Psoas muscle (tissue), 8 donors: Measurements from ENCODE around the gene PCDHGA8. TPM values are rescaled to one million over a fixed set of nuclear protein-coding genes. Genes with fewer than 3 reads are reported as not detected.

Source experiments
- ATAC-seq, 4 donors: fragments of 200-7000 bp; cut with Tn5 transposase; one replicate each; pipeline ENCODE4 v1.9.1; 2020; ENCODE audit warnings: moderate library complexity in 3 of 4, mild to moderate bottlenecking in 2 of 4
- DNase-seq, 2 donors: peaks; one replicate each; pipeline ENCODE4 v3.0.0-alpha.2; 2020
- H3K27ac ChIP-seq: fragments of 200-600 bp; one replicate; pipeline ENCODE4 v1.8.0; 2022
- H3K27me3 ChIP-seq, 3 donors: fragments of 200-600 bp in 1 of 3; one replicate each; pipeline versions ENCODE4 v1.6.1 to v1.8.0; 2013 to 2022; ENCODE audit warnings: low read length in 2 of 3, mild to moderate bottlenecking in 2 of 3, moderate library complexity in 1 of 3; ENCODE audit not compliant: insufficient read depth in 3 of 3
- H3K36me3 ChIP-seq, 2 donors: fragments of 200-600 bp in 1 of 2; one replicate each; pipeline versions ENCODE4 v1.6.1 to v1.8.0; 2013 to 2022; ENCODE audit warnings: low read depth in 1 of 2, mild to moderate bottlenecking in 1 of 2, moderate library complexity in 1 of 2; ENCODE audit not compliant: insufficient read depth in 1 of 2
- H3K4me1 ChIP-seq: fragments of 200-600 bp; one replicate; pipeline ENCODE4 v1.8.0; 2022
- H3K4me3 ChIP-seq: fragments of 200-600 bp; one replicate; pipeline ENCODE4 v1.8.0; 2022; ENCODE audit warnings: mild to moderate bottlenecking
- H3K9me3 ChIP-seq: fragments of 200-600 bp; one replicate; pipeline ENCODE4 v1.8.0; 2022
- WGBS, 3 donors: extraction: QIAGEN DNeasy Blood & Tissue Kit; methylation state at CpG; one replicate each; pipeline versions ENCODE4 v1.1.6 to v1.1.7; 2013; 5-methylcytosine and 5-hydroxymethylcytosine counted together
- intact Hi-C, 2 donors: fragments of 100-400 bp; cut with DNase I; formaldehyde crosslinking; loops; one replicate each; pipeline versions ENCODE4 v1.11.0 to v1.14.2; 2022
- polyA plus RNA-seq, 3 donors: library from polyadenylated mRNA; stranded (reverse); fragments of 200-250 nt; gene quantifications; one replicate each; pipeline ENCODE4 v1.2.3, GENCODE V29; 2013
- total RNA-seq, 4 donors: library from RNA; stranded (reverse); fragmentation: NEBNext Ultra II Directional in 2 of 4; extraction: Animal tissue kit (Norgen Biotek cat#: 25700) in 2 of 4; gene quantifications; one replicate each; pipeline versions ENCODE4 v1.2.1 to v1.2.4, GENCODE V29; 2021 to 2023
- TF ChIP-seq, protein P1 (sequence below): fragments of 200-600 bp; IDR thresholded peaks from one replicate; pipeline ENCODE4 v1.8.0; 2022; ENCODE audit warnings: antibody characterized with exemption
- donor health status: healthy with polysubstance abuse.
- donor health status: DM: no; HTN: no; CAD: no; lungs with moderate emphysema.
- donor health status: Bipolar disorder and iron deficiency.
- donor health status: healthy.
- donor health status: DM: yes; HTN: yes; CAD: no.
- donor health status: DM: no; HTN: no; CAD: no.
- donor health status: DM: no; HTN: no; CAD: no.
- donor health status: DM: yes; HTN: yes; CAD: no.

Gene PCDHGA8
- total and polyA plus RNA-seq, 7 donors: 0.04 to 1.6 (median 0.82) TPM

GRCh38 chr5:141434006-141434405, 41.6 kb downstream of the PCDHGA8 start:
- peaks cover 4% of the 10 kb centered on the region for H3K9me3 ChIP-seq
- 78 to 84% (median 83%) methylated on average over 2 of the region's 2 CpGs for WGBS, 3 donors
- ATAC-seq (no peak), DNase-seq (no peak)
- intact Hi-C loops: loop anchor here (5.0 kb wide), 3 partner anchors 43 to 123 kb away; partner anchors contain the start of gene PCDHGC3 (in 1 of the 2)
- peaks cover 0 to 5% (median 3%) of the 10 kb centered on the region in 3 donors for H3K27me3 ChIP-seq
- no peak overlapping the region for H3K4me3 ChIP-seq
- H3K27ac ChIP-seq: no peak overlapping the region
- TF ChIP-seq, protein P1, sequence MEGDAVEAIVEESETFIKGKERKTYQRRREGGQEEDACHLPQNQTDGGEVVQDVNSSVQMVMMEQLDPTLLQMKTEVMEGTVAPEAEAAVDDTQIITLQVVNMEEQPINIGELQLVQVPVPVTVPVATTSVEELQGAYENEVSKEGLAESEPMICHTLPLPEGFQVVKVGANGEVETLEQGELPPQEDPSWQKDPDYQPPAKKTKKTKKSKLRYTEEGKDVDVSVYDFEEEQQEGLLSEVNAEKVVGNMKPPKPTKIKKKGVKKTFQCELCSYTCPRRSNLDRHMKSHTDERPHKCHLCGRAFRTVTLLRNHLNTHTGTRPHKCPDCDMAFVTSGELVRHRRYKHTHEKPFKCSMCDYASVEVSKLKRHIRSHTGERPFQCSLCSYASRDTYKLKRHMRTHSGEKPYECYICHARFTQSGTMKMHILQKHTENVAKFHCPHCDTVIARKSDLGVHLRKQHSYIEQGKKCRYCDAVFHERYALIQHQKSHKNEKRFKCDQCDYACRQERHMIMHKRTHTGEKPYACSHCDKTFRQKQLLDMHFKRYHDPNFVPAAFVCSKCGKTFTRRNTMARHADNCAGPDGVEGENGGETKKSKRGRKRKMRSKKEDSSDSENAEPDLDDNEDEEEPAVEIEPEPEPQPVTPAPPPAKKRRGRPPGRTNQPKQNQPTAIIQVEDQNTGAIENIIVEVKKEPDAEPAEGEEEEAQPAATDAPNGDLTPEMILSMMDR: no peak
- no peaks in the 10 kb centered on the region for H3K36me3 ChIP-seq
- no peaks in the 10 kb centered on the region for H3K4me1 ChIP-seq

DNA sequence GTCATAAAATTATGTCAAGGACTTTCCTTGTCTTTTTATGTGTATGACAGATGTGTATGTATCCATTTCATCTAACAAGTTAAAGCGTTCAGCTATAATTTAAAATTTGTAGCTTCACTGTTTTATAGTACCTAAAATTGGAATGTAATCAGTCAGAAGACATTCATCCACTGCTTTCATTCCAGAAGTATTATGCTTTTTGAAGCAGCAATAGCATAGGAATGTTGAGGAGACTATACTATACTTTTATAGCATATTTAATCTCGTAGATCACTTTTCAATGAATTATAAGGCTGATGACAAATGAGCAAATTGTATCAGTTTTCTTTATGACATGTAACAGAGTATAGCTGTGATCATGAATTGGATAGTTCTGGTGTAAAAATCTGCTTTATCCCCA, 44.8 kb downstream of the PCDHGA8 start:
- H3K4me1 ChIP-seq: no peaks in the 10 kb centered on the region
- peaks cover 0 to 5% (median 1%) of the 10 kb centered on the region in 3 donors for H3K27me3 ChIP-seq
- no peak overlapping the region for H3K4me3 ChIP-seq
- intact Hi-C loops: no loop called here
- H3K9me3 ChIP-seq: peaks cover 1% of the 10 kb centered on the region
- H3K36me3 ChIP-seq: no peaks in the 10 kb centered on the region
- TF ChIP-seq, protein P1: no peak
- ATAC-seq (no peak), DNase-seq (no peak)
- no peak overlapping the region for H3K27ac ChIP-seq
- WGBS, 3 donors: 87 to 96% (median 95%) methylated on average over 2 of the region's 2 CpGs

GRCh38 chr5:141439411-141440141, 47.1 kb downstream of the PCDHGA8 start:
- H3K9me3 ChIP-seq: no peaks in the 10 kb centered on the region
- ATAC-seq (peak in 2 of 4 donors; percentile 35), DNase-seq (no peak)
- no peaks in the 10 kb centered on the region for H3K4me1 ChIP-seq
- H3K27ac ChIP-seq: no peak overlapping the region
- H3K36me3 ChIP-seq: no peaks in the 10 kb centered on the region
- no peak overlapping the region for H3K4me3 ChIP-seq
- TF ChIP-seq, protein P1: no peak
- WGBS, 3 donors: 60 to 74% (median 67%) methylated on average over 10 of the region's 10 CpGs
- no peaks in the 10 kb centered on the region for H3K27me3 ChIP-seq
- intact Hi-C loops: no loop called here

DNA sequence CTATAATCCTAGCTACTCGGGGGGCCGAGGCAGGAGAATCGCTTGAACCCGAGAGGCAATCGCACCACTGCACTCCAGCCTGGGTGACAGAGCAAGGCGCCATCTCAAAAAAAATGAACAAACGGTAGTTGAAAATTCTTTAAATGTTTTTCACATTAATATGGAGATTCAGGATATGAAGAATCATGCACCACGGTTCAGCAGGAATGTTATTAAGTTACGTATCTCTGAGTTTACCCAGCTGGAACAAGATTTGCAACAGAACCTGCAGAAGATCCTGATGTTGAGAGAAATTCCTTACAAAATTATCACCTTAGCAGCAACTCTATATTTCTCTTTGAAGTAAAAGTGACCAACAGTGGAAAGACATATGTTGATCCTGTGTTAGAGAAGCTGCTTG, 47.9 kb downstream of the PCDHGA8 start:
- 94 to 96% (median 95%) methylated on average over 9 of the region's 9 CpGs for WGBS, 3 donors
- no peaks in the 10 kb centered on the region for H3K9me3 ChIP-seq
- intact Hi-C loops: no loop called here

More for the DNA sequence above, 47.9 kb downstream of the PCDHGA8 start:
- TF ChIP-seq, protein P1: no peak
- Histone ChIP-seq H3K4me3 (no peak overlapping the region), H3K36me3 (no peaks in the 10 kb centered on the region), H3K27me3 (no peaks in the 10 kb centered on the region), H3K27ac (no peak overlapping the region), H3K4me1 (no peaks in the 10 kb centered on the region)
- ATAC-seq (no peak), DNase-seq (no peak)
